HepG2 (cell line): ENCODE measurements around the gene GPR155.

Experiments used
- CEBPB ChIP-seq: IDR thresholded peaks from 2 replicates; pipeline ENCODE4 v1.6.1; 2011; ENCODE audit warnings: low read depth, low read length, improper control_type of control experiment, borderline replicate concordance
- POLR2AphosphoS2 ChIP-seq: IDR thresholded peaks from 2 replicates; pipeline ENCODE4 v1.6.1; 2011; ENCODE audit warnings: low read depth, low read length, improper control_type of control experiment
- RELA ChIP-seq: sonication (generic); formaldehyde crosslinking; IDR thresholded peaks from 2 replicates; pipeline ENCODE4 v1.4.0; 2020; ENCODE audit warnings: missing genetic modification reagents
- ZFP41 ChIP-seq: sonication (generic); formaldehyde crosslinking; IDR thresholded peaks from 2 replicates; pipeline ENCODE4 v1.4.0; 2020; ENCODE audit warnings: mild to moderate bottlenecking, missing genetic modification reagents, borderline replicate concordance
- ZNF503 ChIP-seq: sonication (generic); formaldehyde crosslinking; IDR thresholded peaks from 2 replicates; pipeline ENCODE4 v1.4.0; 2020; ENCODE audit warnings: missing genetic modification reagents

- TF ChIP-seq ZNF503 (CRISPR knock-in tag) = no peak
- TF ChIP-seq CEBPB = no peak
- TF ChIP-seq POLR2AphosphoS2 = no peak
- no peak for TF ChIP-seq ZFP41
- no peak for TF ChIP-seq RELA (CRISPR knock-in tag)
Measured at GRCh38 chr2:174495365-174496012, 8.7 kb upstream of the GPR155 start.
